IPS-20b (cell line): ENCODE results near the gene ZBTB20.

ENCODE experiments used
- H3K27ac ChIP-seq: one replicate; pipeline ENCODE4 v1.5.1; 2013; ENCODE audit warnings: low read length
- H3K27me3 ChIP-seq: 2 replicates; pipeline ENCODE4 v1.6.1; 2013; ENCODE audit warnings: mild to moderate bottlenecking, low read length, inconsistent platforms; ENCODE audit not compliant: insufficient read depth
- H3K36me3 ChIP-seq: 2 replicates; pipeline ENCODE4 v1.6.1; 2013; ENCODE audit warnings: low read depth, mild to moderate bottlenecking, inconsistent platforms, low read length, moderate library complexity; ENCODE audit not compliant: insufficient read depth
- H3K4me1 ChIP-seq: 2 replicates; pipeline ENCODE4 v1.6.1; 2013; ENCODE audit warnings: mild to moderate bottlenecking, control low read depth, inconsistent platforms, low read length, moderate library complexity; ENCODE audit not compliant: insufficient read depth
- H3K4me3 ChIP-seq: 2 replicates; pipeline ENCODE4 v1.5.1; 2013; ENCODE audit warnings: mild to moderate bottlenecking, low read length, inconsistent platforms
- H3K9ac ChIP-seq: 2 replicates; pipeline ENCODE4 v1.6.1; 2013; ENCODE audit warnings: low read depth, mild to moderate bottlenecking, inconsistent platforms, low read length, moderate library complexity
- H3K9me3 ChIP-seq: 2 replicates; pipeline ENCODE4 v1.6.1; 2013; ENCODE audit warnings: mild to moderate bottlenecking, low read depth, low read length, inconsistent platforms; ENCODE audit not compliant: insufficient read depth

The ZBTB20 gene

GRCh38 chr3:115099986-115100571, 47.0 kb downstream of the ZBTB20 start:
- Histone ChIP-seq H3K36me3 (no peaks in the 10 kb centered on the region), H3K4me1 (no peaks in the 10 kb centered on the region), H3K27ac (no peak overlapping the region), H3K27me3 (no peaks in the 10 kb centered on the region), H3K9ac (no peak overlapping the region), H3K9me3 (peaks cover 5% of the 10 kb centered on the region), H3K4me3 (no peak overlapping the region)

GRCh38 chr3:115099134-115099985, 47.7 kb downstream of the ZBTB20 start:
- Histone ChIP-seq H3K4me3 (no peak overlapping the region), H3K9ac (no peak overlapping the region), H3K4me1 (no peaks in the 10 kb centered on the region), H3K9me3 (peaks cover 5% of the 10 kb centered on the region), H3K36me3 (no peaks in the 10 kb centered on the region), H3K27me3 (no peaks in the 10 kb centered on the region), H3K27ac (no peak overlapping the region)

- Histone ChIP-seq H3K27ac (no peak overlapping the region), H3K4me3 (no peak overlapping the region), H3K4me1 (no peaks in the 10 kb centered on the region), H3K9me3 (no peaks in the 10 kb centered on the region), H3K36me3 (no peaks in the 10 kb centered on the region), H3K27me3 (no peaks in the 10 kb centered on the region), H3K9ac (no peak overlapping the region)
These were observed 48.6 kb downstream of the ZBTB20 start for GRCh38 chr3:115098354-115099073.

- H3K27me3 ChIP-seq, result no peaks in the 10 kb centered on the region
- H3K9me3 ChIP-seq, result no peaks in the 10 kb centered on the region
- H3K4me1 ChIP-seq, result no peaks in the 10 kb centered on the region
- H3K9ac ChIP-seq, result no peak overlapping the region
- H3K36me3 ChIP-seq, result no peaks in the 10 kb centered on the region
- no peak overlapping the region for H3K27ac ChIP-seq
- no peak overlapping the region for H3K4me3 ChIP-seq
These were observed 51.9 kb downstream of the ZBTB20 start for GRCh38 chr3:115095236-115095635.

- no peaks in the 10 kb centered on the region for H3K27me3 ChIP-seq
- peaks cover 6% of the 10 kb centered on the region; the same call in 1 of the 2 replicates for H3K4me1 ChIP-seq
- H3K9me3 ChIP-seq, result no peaks in the 10 kb centered on the region
- H3K9ac ChIP-seq, result no peak overlapping the region
- H3K4me3 ChIP-seq, result no peak overlapping the region
- no peaks in the 10 kb centered on the region for H3K36me3 ChIP-seq
- no peak overlapping the region for H3K27ac ChIP-seq
These were observed 54.8 kb downstream of the ZBTB20 start for GRCh38 chr3:115092220-115092791.

DNA sequence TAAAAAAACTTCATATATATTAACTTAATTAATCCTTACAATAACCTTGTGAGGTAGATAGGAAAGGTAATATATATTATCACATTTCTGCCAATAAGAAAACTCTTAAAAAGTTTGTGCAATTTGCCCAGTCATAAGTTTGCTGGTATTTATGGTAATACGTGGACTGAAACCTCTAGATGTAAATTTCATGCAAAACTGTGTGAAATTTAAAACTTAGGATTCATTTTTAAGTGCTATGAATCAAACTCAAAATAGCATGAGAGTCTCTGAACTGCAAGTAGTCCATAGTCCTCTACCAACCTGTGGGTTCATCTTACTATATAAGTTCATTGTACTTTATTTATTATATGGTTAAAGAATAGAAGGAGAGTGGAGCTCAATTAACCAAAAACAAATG, 56.4 kb downstream of the ZBTB20 start:
- Histone ChIP-seq H3K9ac (no peak overlapping the region), H3K36me3 (no peaks in the 10 kb centered on the region), H3K27me3 (no peaks in the 10 kb centered on the region), H3K9me3 (no peaks in the 10 kb centered on the region), H3K4me3 (no peak overlapping the region), H3K27ac (no peak overlapping the region), H3K4me1 (peaks cover 6% of the 10 kb centered on the region; the same call in 1 of the 2 replicates)

DNA sequence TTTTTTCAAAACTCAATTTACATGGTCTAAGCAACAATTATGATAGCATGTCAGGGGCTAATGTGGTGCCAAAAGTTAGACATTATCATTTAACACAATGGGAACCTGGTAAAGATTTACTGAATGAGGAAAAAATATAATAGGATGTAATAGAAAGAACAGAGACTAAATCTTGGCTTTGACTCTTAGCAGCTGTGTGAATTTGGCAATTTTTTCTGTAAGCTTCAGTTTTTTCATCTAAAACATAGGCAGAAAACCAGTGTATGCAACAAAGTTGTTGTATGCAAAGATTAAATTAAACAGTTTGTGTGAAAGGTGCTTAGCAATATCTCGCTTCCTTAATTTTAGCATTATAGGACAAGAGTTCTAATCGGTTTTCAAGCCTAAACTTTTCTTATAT, 57.6 kb downstream of the ZBTB20 start:
- no peak overlapping the region for H3K27ac ChIP-seq
- no peak overlapping the region for H3K4me3 ChIP-seq
- no peaks in the 10 kb centered on the region for H3K9me3 ChIP-seq
- H3K4me1 ChIP-seq, result peaks cover 6% of the 10 kb centered on the region; the same call in 1 of the 2 replicates
- no peaks in the 10 kb centered on the region for H3K27me3 ChIP-seq
- no peak overlapping the region for H3K9ac ChIP-seq
- no peaks in the 10 kb centered on the region for H3K36me3 ChIP-seq

GRCh38 chr3:115087512-115087911, 59.6 kb downstream of the ZBTB20 start:
- Histone ChIP-seq H3K27me3 (no peaks in the 10 kb centered on the region), H3K4me3 (no peak overlapping the region), H3K9me3 (no peaks in the 10 kb centered on the region), H3K36me3 (no peaks in the 10 kb centered on the region), H3K9ac (no peak overlapping the region), H3K4me1 (peaks cover 6% of the 10 kb centered on the region; the same call in 1 of the 2 replicates), H3K27ac (no peak overlapping the region)

DNA sequence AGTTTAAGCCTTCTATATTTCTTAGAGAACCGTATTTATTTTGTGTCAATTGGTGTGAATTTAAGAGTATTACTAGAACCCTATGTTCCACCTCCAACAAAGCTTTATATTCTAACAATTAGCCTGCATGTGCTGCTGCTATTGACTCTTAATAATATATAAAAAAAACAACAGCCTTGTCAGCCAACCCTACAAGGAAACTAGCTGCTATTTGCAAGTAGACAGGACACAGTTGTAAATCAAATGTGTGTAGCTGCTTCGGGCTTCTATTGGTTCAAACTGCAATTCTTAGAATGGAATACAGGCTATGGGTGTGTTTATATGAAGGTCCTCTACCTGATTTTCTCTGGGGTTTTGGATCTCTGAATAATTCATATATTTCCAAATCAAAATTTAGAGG, 60.7 kb downstream of the ZBTB20 start:
- Histone ChIP-seq H3K27ac (no peak overlapping the region), H3K4me3 (no peak overlapping the region), H3K36me3 (no peaks in the 10 kb centered on the region), H3K9me3 (no peaks in the 10 kb centered on the region), H3K27me3 (no peaks in the 10 kb centered on the region), H3K4me1 (peaks cover 6% of the 10 kb centered on the region; the same call in 1 of the 2 replicates), H3K9ac (no peak overlapping the region)

DNA sequence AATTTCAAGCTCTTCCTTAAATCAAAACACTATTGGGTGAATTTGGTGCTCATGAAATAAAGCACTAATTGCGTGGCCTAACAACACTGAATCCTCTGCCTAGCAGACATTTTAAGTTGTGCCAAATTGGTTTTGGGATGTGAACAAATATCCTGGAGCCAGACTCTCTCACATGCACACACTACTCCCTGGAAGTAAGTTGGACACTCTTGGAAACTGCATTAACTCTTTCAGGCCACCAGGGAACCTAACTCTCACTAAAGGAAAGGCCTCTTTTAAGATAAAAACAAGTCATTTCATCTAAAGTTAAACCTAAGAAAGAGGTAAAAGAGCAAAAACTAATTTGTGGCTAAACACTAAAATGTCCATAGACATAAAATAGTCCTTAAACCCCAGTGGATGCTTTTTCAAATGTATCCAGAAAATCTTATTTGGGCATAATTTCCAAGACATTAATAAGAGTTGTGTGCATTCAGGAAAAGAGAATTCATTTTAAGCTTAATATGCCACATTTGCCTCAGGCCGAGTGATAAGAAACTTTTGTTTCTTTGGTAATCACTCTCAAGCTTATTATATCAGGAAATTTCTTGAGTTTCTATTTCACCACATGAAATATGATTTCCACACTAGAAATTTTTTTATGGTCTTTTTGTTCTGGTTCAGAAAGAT, 61.8 kb downstream of the ZBTB20 start:
- Histone ChIP-seq H3K9ac (no peak overlapping the region), H3K27ac (no peak overlapping the region), H3K36me3 (no peaks in the 10 kb centered on the region), H3K9me3 (no peaks in the 10 kb centered on the region), H3K4me1 (peaks cover 6% of the 10 kb centered on the region; the same call in 1 of the 2 replicates), H3K27me3 (no peaks in the 10 kb centered on the region), H3K4me3 (no peak overlapping the region)

DNA sequence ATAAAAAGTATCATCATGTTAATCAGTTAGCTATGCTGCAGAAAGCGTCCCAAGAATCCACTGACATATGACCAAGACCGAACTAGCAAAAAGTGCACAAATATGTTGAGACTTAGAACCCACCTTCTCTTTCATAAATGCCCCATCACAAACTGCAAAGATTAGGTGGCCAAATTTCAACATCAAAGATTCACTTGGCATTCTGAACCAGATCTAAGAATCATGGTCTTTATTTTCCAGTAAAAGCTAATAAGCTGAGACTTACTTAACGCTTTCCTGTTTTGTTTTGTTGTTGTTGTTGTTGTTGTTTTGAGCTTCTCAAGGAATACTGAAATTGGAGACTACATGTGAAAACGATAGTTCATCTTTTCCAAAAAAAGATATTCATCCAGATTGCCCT, 62.4 kb downstream of the ZBTB20 start:
- H3K27me3 ChIP-seq, result no peaks in the 10 kb centered on the region
- H3K4me1 ChIP-seq, result peaks cover 6% of the 10 kb centered on the region; the same call in 1 of the 2 replicates
- no peaks in the 10 kb centered on the region for H3K36me3 ChIP-seq
- H3K4me3 ChIP-seq, result no peak overlapping the region
- H3K9me3 ChIP-seq, result no peaks in the 10 kb centered on the region
- H3K9ac ChIP-seq, result no peak overlapping the region
- H3K27ac ChIP-seq, result no peak overlapping the region
